Right lobe of liver (tissue), 6 donors: ENCODE measurements around the gene ATP1B4. TPM values are rescaled to one million over a fixed set of nuclear protein-coding genes. Genes with fewer than 3 reads are reported as not detected.
"Not testable (repeated sequence)": the region's sequence is repeated elsewhere in the genome, so short reads cannot be mapped to it uniquely, and the experiment has no call there.

Experiments
- ATAC-seq, 4 donors: fragments of 200-7000 bp; cut with Tn5 transposase; one replicate each; pipeline ENCODE4 v1.9.1; 2020; ENCODE audit warnings: mild to moderate bottlenecking in 4 of 4, moderate library complexity in 4 of 4
- DNase-seq, 3 donors: peaks; one replicate each; pipeline ENCODE4 v3.0.0-alpha.2; 2020
- H3K27ac ChIP-seq, 3 donors: fragments of 200-600 bp; one replicate each; pipeline ENCODE4 v1.8.0; 2022
- H3K27me3 ChIP-seq, 2 donors: fragments of 200-600 bp; one replicate each; pipeline ENCODE4 v1.8.0; 2022
- H3K36me3 ChIP-seq, 4 donors: fragments of 200-600 bp; sonication (generic) in 1 of 4; one replicate each; pipeline versions ENCODE4 v1.5.1 to v1.8.0; 2017 to 2022; ENCODE audit warnings: control low read depth in 1 of 4
- H3K4me1 ChIP-seq, 4 donors: fragments of 200-600 bp; sonication (generic) in 1 of 4; one replicate each; pipeline versions ENCODE4 v1.5.1 to v1.8.0; 2017 to 2022; ENCODE audit warnings: control low read depth in 1 of 4
- H3K4me3 ChIP-seq, 3 donors: fragments of 200-600 bp; one replicate each; pipeline ENCODE4 v1.8.0; 2022
- H3K9me3 ChIP-seq, 4 donors: fragments of 200-600 bp; sonication (generic) in 1 of 4; one replicate each; pipeline versions ENCODE4 v1.5.1 to v1.8.0; 2017 to 2022; ENCODE audit warnings: control low read depth in 1 of 4
- POLR2A ChIP-seq: fragments of 450-650 bp; IDR thresholded peaks from one replicate; pipeline ENCODE4 v1.6.1; 2017; ENCODE audit warnings: antibody characterized with exemption, mild to moderate bottlenecking
- WGBS: methylation state at CpG from one replicate; pipeline ENCODE4 v1.1.6; 2018; ENCODE audit warnings: low coverage, low lambda C conversion rate; ENCODE audit not compliant: insufficient coverage; ENCODE audit errors: missing lambda C conversion rate; 5-methylcytosine and 5-hydroxymethylcytosine counted together
- intact Hi-C, 2 donors: fragments of 100-400 bp; cut with DNase I; formaldehyde crosslinking; loops; one replicate each; pipeline versions ENCODE4 v1.11.2 to v1.14.1; 2022
- total RNA-seq, 6 experiments: library from RNA; depleted of rRNA in 2 of 6; stranded (reverse); fragments of >200 nt in 2 of 6; fragmentation: NEBNext Ultra II Directional in 3 of 6; extraction: Animal tissue kit (Norgen Biotek cat#: 25700) in 3 of 6; gene quantifications; one replicate each; pipeline versions ENCODE4 v1.1.0 to v1.2.4, GENCODE V29; 2016 to 2023
- TF ChIP-seq, protein P1 (sequence below), 4 donors: fragments of 200-600 bp in 3 of 4; fragments of 450-650 bp in 1 of 4; IDR thresholded peaks; one replicate each; pipeline versions ENCODE4 v1.5.1 to v1.8.0; 2016 to 2022; ENCODE audit warnings: antibody characterized with exemption in 4 of 4, mild to moderate bottlenecking in 2 of 4
- donor health status: DM: no; HTN: yes; CAD: no.
- donor health status: DM: no; HTN: no; CAD: no.
- donor health status: DM: no; HTN: no; CAD: no.
- donor health status: DM: no; HTN: yes; CAD: no.
- donor health status: DM: no; HTN: yes; CAD: no.

The ATP1B4 gene
- total RNA-seq, 6 experiments from 2014 or later = not detected

DNA sequence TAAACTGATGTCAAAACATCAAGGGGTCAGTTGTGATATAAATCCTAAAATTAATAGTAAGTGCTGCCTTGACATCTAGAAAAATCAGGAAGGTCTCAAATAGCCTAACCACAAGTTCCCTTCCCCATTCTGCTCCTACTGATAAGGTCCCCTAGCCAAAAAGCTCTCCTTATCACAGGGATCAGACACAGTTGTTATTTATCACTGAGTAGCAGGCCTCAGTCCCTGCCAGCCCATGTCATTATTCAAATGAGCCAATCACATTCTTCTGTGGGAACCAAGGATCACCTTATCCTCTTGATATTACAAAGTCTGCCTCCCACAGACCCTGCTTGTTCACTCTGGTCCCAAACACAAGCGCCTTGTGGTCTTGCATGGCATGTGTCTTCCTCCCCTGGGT, 27.3 kb upstream of the ATP1B4 start:
- intact Hi-C loops = no loop called here
- no peak for DNase-seq
- no peak overlapping the region for H3K27ac ChIP-seq
- H3K4me3 ChIP-seq = no peak overlapping the region
- no peaks in the 10 kb centered on the region for H3K27me3 ChIP-seq
- TF ChIP-seq POLR2A = no peak
- TF ChIP-seq, protein P1, sequence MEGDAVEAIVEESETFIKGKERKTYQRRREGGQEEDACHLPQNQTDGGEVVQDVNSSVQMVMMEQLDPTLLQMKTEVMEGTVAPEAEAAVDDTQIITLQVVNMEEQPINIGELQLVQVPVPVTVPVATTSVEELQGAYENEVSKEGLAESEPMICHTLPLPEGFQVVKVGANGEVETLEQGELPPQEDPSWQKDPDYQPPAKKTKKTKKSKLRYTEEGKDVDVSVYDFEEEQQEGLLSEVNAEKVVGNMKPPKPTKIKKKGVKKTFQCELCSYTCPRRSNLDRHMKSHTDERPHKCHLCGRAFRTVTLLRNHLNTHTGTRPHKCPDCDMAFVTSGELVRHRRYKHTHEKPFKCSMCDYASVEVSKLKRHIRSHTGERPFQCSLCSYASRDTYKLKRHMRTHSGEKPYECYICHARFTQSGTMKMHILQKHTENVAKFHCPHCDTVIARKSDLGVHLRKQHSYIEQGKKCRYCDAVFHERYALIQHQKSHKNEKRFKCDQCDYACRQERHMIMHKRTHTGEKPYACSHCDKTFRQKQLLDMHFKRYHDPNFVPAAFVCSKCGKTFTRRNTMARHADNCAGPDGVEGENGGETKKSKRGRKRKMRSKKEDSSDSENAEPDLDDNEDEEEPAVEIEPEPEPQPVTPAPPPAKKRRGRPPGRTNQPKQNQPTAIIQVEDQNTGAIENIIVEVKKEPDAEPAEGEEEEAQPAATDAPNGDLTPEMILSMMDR (IDR thresholded peaks at IDR 0.05) = no peak
- no peaks in the 10 kb centered on the region for H3K36me3 ChIP-seq
- H3K9me3 ChIP-seq = peaks cover 0 to 12% (median 1%) of the 10 kb centered on the region in 4 donors
- no peak for ATAC-seq
- WGBS = 50% methylated on average over 1 of the region's 1 CpG
- no peaks in the 10 kb centered on the region for H3K4me1 ChIP-seq

DNA sequence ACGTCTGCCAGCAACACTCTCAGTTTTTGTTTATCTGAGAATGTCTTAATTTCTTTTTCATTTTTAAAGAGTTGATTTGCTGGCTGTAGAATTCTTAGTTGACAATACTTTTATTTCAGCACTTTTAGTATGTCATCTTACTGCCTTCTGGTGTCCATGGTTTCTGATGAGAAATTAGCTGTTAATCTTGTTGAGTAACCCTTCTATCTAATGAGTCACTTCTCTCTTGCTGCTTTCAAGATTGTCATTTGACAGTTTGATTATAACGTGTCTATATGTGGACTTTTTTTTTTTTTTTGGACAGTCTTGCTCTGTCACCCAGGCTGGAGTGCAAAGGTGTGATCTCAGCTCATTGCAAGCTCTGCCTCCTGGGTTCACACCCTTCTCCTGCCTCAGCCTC, 26.6 kb upstream of the ATP1B4 start:
- ATAC-seq = no peak
- Histone ChIP-seq H3K27ac (no peak overlapping the region), H3K4me1 (no peaks in the 10 kb centered on the region), H3K36me3 (no peaks in the 10 kb centered on the region), H3K4me3 (no peak overlapping the region), H3K27me3 (no peaks in the 10 kb centered on the region), H3K9me3 (peaks cover 0 to 12% (median 1%) of the 10 kb centered on the region in 4 donors)
- no peak for DNase-seq
- no peak for TF ChIP-seq POLR2A
- TF ChIP-seq, protein P1 (IDR thresholded peaks at IDR 0.05) = no peak
- intact Hi-C loops = no loop called here
- whole genome bisulfite sequencing = 38% methylated on average over 2 of the region's 2 CpGs

DNA sequence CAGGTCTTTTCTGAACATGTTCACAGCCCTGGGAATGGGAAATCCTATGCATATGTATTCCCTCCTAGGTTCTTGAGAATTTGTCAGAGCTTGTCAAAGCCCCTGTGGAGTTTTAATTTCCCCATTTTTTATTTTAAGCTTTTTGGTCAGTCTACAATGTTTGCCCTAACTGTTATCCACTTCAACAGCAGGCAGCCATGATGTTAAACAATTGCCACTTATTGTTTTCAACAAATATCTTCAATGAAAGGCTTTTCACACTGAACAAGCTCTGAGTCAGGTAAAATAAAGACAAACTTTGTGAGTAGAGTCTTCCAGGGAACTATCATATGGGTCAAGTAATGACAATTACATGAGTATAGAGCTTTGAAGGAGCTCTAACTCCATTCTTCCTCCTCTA, 25.0 kb upstream of the ATP1B4 start:
- no peak overlapping the region for H3K4me3 ChIP-seq
- no peaks in the 10 kb centered on the region for H3K36me3 ChIP-seq
- no peaks in the 10 kb centered on the region for H3K4me1 ChIP-seq
- no peak for DNase-seq
- intact Hi-C loops = no loop called here
- no peaks in the 10 kb centered on the region for H3K27me3 ChIP-seq
- peaks cover 0 to 12% (median 1%) of the 10 kb centered on the region in 4 donors for H3K9me3 ChIP-seq
- no peak for ATAC-seq
- TF ChIP-seq, protein P1 (IDR thresholded peaks at IDR 0.05) = no peak
- no peak for TF ChIP-seq POLR2A
- no peak overlapping the region for H3K27ac ChIP-seq

DNA sequence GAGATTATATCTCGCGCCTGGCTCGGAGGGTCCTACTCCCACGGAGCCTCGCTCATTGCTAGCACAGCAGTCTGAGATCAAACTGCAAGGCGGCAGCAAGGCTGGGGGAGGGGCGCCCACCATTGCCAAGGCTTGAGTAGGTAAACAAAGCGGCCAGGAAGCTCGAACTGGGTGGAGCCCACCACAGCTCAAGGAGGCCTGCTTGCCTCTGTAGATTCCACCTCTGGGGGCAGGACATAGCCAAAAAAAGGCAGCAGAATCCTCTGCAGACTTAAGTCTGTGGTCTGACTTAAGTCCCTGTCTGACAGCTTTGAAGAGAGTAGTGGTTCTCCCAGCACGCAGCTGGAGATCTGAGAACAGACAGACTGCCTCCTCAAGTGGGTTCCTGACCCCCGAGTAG, 17.3 kb upstream of the ATP1B4 start:
- WGBS = no CpG with 5 or more reads among the region's 11 CpGs
- H3K27ac ChIP-seq, H3K36me3 ChIP-seq, ATAC-seq, DNase-seq, H3K4me1 ChIP-seq, H3K27me3 ChIP-seq, H3K9me3 ChIP-seq, H3K4me3 ChIP-seq, intact Hi-C loops: not testable (repeated sequence)

- Histone ChIP-seq H3K27ac (no peak overlapping the region), H3K4me3 (no peak overlapping the region), H3K27me3 (no peaks in the 10 kb centered on the region), H3K36me3 (no peaks in the 10 kb centered on the region), H3K4me1 (no peaks in the 10 kb centered on the region), H3K9me3 (no peaks in the 10 kb centered on the region)
- ATAC-seq = no peak
- intact Hi-C loops = no loop called here
- no peak for DNase-seq
- TF ChIP-seq, protein P1 (IDR thresholded peaks at IDR 0.05) = no peak
- no peak for TF ChIP-seq POLR2A
- 39% methylated on average over 4 of the region's 4 CpGs for WGBS
Observed at GRCh38 chrX:120350450-120351138, 11.3 kb upstream of the ATP1B4 start.
